GM23338 (cell line): Measurements from ENCODE around the gene ADSS1. TPM values are rescaled to one million over a fixed set of nuclear protein-coding genes. Genes with fewer than 3 reads are reported as not detected.

Experiments used
- ATAC-seq: fragments of 200-7000 bp; cut with Tn5 transposase; 3 replicates; pipeline ENCODE4 v1.9.1; 2020
- DNase-seq: peaks from one replicate; pipeline ENCODE4 v3.0.0-alpha.2; 2015; ENCODE audit warnings: low spot score
- H2AFZ ChIP-seq: fragments of 200-600 bp; sonication (generic); 2 replicates; pipeline ENCODE4 v1.8.0; 2016; ENCODE audit warnings: antibody characterized with exemption, mild to moderate bottlenecking, moderate library complexity
- H3F3A ChIP-seq: fragments of 200-600 bp; sonication (generic); replicated peaks from 2 replicates; pipeline ENCODE4 v1.8.0; 2017; ENCODE audit warnings: antibody characterized with exemption, mixed run types, low read depth
- H3K27ac ChIP-seq: fragments of 200-600 bp; sonication (generic); 2 replicates; pipeline ENCODE4 v1.6.1; 2016; ENCODE audit warnings: low read depth
- H3K27me3 ChIP-seq: fragments of 200-600 bp; sonication (generic); 2 replicates; pipeline ENCODE4 v1.8.0; 2016; ENCODE audit warnings: mild to moderate bottlenecking, mixed run types, moderate library complexity; ENCODE audit not compliant: insufficient read depth
- H3K36me3 ChIP-seq: fragments of 200-600 bp; sonication (generic); 2 replicates; pipeline ENCODE4 v1.8.0; 2016; ENCODE audit warnings: mild to moderate bottlenecking; ENCODE audit not compliant: insufficient read depth
- H3K4me1 ChIP-seq: fragments of 200-600 bp; sonication (generic); 2 replicates; pipeline ENCODE4 v1.8.0; 2016; ENCODE audit warnings: mild to moderate bottlenecking, moderate library complexity; ENCODE audit not compliant: insufficient read depth
- H3K4me2 ChIP-seq: fragments of 200-600 bp; sonication (generic); 2 replicates; pipeline ENCODE4 v1.7.1; 2017; ENCODE audit warnings: mixed run types
- H3K4me3 ChIP-seq: fragments of 200-600 bp; sonication (generic); 2 replicates; pipeline ENCODE4 v1.6.1; 2016; ENCODE audit warnings: mixed run types
- H3K79me2 ChIP-seq: fragments of 200-600 bp; sonication (generic); replicated peaks from 2 replicates; pipeline ENCODE4 v1.8.0; 2017; ENCODE audit warnings: mild to moderate bottlenecking; ENCODE audit not compliant: insufficient read depth
- H3K9me2 ChIP-seq: fragments of 200-600 bp; sonication (generic); 2 replicates; pipeline ENCODE4 v1.8.0; 2017; ENCODE audit not compliant: insufficient read depth
- H4K20me1 ChIP-seq: fragments of 200-600 bp; sonication (generic); replicated peaks from 2 replicates; pipeline ENCODE4 v1.8.0; 2017; ENCODE audit warnings: mild to moderate bottlenecking; ENCODE audit not compliant: insufficient read depth
- H3K27ac Mint-ChIP-seq: 2 replicates; pipeline ENCODE4 v1.8.0; 2020; ENCODE audit warnings: inconsistent platforms, mild to moderate bottlenecking, moderate library complexity, mixed read lengths
- H3K27me3 Mint-ChIP-seq: 3 replicates; pipeline ENCODE4 v1.8.0; 2022; ENCODE audit warnings: low read depth, mild to moderate bottlenecking, moderate library complexity, mixed read lengths, inconsistent platforms; ENCODE audit not compliant: insufficient read depth, poor library complexity
- H3K36me3 Mint-ChIP-seq: 3 replicates; pipeline ENCODE4 v1.8.0; 2021; ENCODE audit warnings: low read depth, mild to moderate bottlenecking, inconsistent platforms, moderate library complexity, mixed read lengths
- H3K4me1 Mint-ChIP-seq: 3 replicates; pipeline ENCODE4 v1.8.0; 2020; ENCODE audit warnings: mild to moderate bottlenecking, inconsistent platforms, mixed read lengths
- H3K4me3 Mint-ChIP-seq: 3 replicates; pipeline ENCODE4 v1.8.0; 2021; ENCODE audit warnings: moderate library complexity, mild to moderate bottlenecking, inconsistent platforms, mixed read lengths
- H3K9me3 Mint-ChIP-seq: 3 replicates; pipeline ENCODE4 v1.8.0; 2020; ENCODE audit warnings: moderate library complexity, mild to moderate bottlenecking, inconsistent platforms, mixed read lengths
- CREB1 ChIP-seq: fragments of 250-450 bp; sonication (Bioruptor Pico); IDR thresholded peaks from 2 replicates; pipeline ENCODE4 v1.5.0; 2020; ENCODE audit warnings: low read depth, mild to moderate bottlenecking, moderate library complexity
- CTCF ChIP-seq, 2 experiments: fragments of 200-600 bp in 1 of 2; sonication (generic) in 1 of 2; conservative IDR thresholded peaks; 2 replicates each; pipeline versions ENCODE4 v1.5.1 to v1.6.1; 2016 to 2017; ENCODE audit warnings: antibody characterized with exemption in 2 of 2, low read depth in 2 of 2, mild to moderate bottlenecking in 2 of 2, moderate library complexity in 1 of 2
- ETS1 ChIP-seq: IDR thresholded peaks from 2 replicates; pipeline ENCODE4 v1.6.1; 2016; ENCODE audit warnings: antibody characterized with exemption
- EZH2 ChIP-seq: fragments of 200-600 bp; sonication (generic); IDR thresholded peaks from one replicate; pipeline ENCODE4 v1.8.0; 2017; ENCODE audit warnings: antibody characterized with exemption, mild to moderate bottlenecking, low read depth; ENCODE audit not compliant: unreplicated experiment
- EZH2phosphoT487 ChIP-seq: fragments of 200-600 bp; sonication (generic); IDR thresholded peaks from one replicate; pipeline ENCODE4 v1.8.1; 2018; ENCODE audit warnings: antibody characterized with exemption; ENCODE audit not compliant: unreplicated experiment
- JUNB ChIP-seq: IDR thresholded peaks from one replicate; pipeline ENCODE4 v1.6.1; 2016; ENCODE audit warnings: antibody characterized with exemption; ENCODE audit not compliant: unreplicated experiment
- NANOG ChIP-seq: IDR thresholded peaks from 2 replicates; pipeline ENCODE4 v1.6.1; 2016; ENCODE audit warnings: antibody characterized with exemption, borderline replicate concordance
- POLR2AphosphoS5 ChIP-seq: IDR thresholded peaks from 2 replicates; pipeline ENCODE4 v1.6.1; 2016; ENCODE audit warnings: antibody characterized with exemption, low read depth
- REST ChIP-seq: IDR thresholded peaks from one replicate; pipeline ENCODE4 v1.6.1; 2018; ENCODE audit warnings: antibody characterized with exemption; ENCODE audit not compliant: unreplicated experiment
- STAT1 ChIP-seq: IDR thresholded peaks from one replicate; pipeline ENCODE4 v1.6.1; 2016; ENCODE audit warnings: antibody characterized with exemption; ENCODE audit not compliant: unreplicated experiment
- ZNF114 ChIP-seq: fragments of 250-450 bp; sonication (Bioruptor Pico); IDR thresholded peaks from 2 replicates; pipeline ENCODE4 v1.5.0; 2020; ENCODE audit warnings: mild to moderate bottlenecking, moderate library complexity
- ZNF331 ChIP-seq: fragments of 250-450 bp; sonication (Bioruptor Pico); IDR thresholded peaks from 2 replicates; pipeline ENCODE4 v1.5.0; 2020; ENCODE audit warnings: low read depth, mild to moderate bottlenecking, moderate library complexity
- polyA plus RNA-seq: library from polyadenylated mRNA; unstranded; fragments of >200 nt; fragmentation: Nextera tagmentation; extraction: Ambion mirVana; gene quantifications from 2 replicates; pipeline ENCODE4 v1.2.1, GENCODE V29; 2016
- total RNA-seq: library from RNA; depleted of rRNA; stranded (reverse); fragments of >200 nt; shearing (Covaris generic); gene quantifications from 2 replicates; pipeline ENCODE4 v1.2.3, GENCODE V29; 2014
- TF ChIP-seq, protein P1 (sequence below): fragments of 250-450 bp; sonication (Bioruptor Pico); IDR thresholded peaks from 2 replicates; pipeline ENCODE4 v1.5.0; 2020; ENCODE audit warnings: mild to moderate bottlenecking, moderate library complexity

Gene ADSS1
- total and polyA plus RNA-seq, 2 experiments from 2014 or later, result 9.5 to 11.6 TPM

DNA sequence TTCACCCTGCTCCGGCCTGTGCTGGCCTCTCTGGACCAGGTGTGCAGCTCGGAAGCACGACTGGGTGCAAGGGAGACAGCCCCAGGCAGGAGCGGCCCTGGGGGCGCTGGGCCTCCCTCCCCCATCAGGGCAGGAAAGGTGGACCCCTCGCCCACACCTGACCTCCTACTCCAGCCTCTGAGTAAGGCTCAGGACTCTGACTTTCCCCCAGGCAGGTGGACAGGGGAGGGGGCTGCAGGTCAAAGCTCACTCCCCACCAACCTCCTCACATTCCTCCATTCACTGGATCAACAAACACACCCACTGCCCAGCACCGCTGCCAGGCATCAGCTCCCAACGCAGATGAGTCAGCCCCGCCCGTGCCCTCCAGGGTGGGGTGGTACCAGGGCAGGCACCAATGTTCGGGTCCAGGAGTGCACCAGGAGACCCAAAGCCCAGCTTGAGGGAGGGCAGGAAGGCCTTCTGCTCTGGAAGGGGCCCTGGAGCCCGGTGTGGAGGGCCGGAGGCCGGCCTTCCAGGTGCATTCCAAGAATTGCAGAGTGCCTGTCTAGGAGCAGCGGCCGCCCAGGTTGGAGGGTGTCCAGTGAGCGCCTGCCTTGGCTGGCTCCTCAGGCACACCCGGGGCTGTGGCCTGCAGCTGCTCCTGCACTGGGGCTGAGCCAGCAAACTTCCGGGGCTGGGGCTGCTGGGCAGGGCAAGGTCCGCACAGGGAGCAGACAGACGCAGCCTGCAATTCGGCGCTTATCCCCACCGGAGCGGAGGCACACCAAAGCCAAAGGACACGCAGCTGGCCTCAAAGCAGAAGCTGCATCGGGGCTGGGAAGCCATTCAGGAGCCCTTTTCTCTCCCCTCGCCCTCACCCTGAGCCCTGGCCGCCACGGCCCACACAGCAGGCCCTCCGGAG, 36.2 kb upstream of the ADSS1 start:
- Mint-ChIP-seq H3K4me1 (peaks cover 31% of the 10 kb centered on the region), H3K36me3 (no peaks in the 10 kb centered on the region; the same call in 2 of the 3 replicates), H3K27me3 (peaks cover 32% of the 10 kb centered on the region), H3K4me3 (no peak overlapping the region), H3K27ac (no peak overlapping the region), H3K9me3 (no peaks in the 10 kb centered on the region; the same call in 2 of the 3 replicates)
- H3K36me3 ChIP-seq, result no peaks in the 10 kb centered on the region
- 0 out of 2 replicates have a peak overlapping the region, but pooled peaks have one; percentile 81 for H3K4me2 ChIP-seq
- H3K4me1 ChIP-seq, result peaks cover 33% of the 10 kb centered on the region
- H3F3A ChIP-seq, result peaks cover 9% of the 10 kb centered on the region; the same call in 1 of the 2 replicates
- peaks cover 31% of the 10 kb centered on the region for H3K79me2 ChIP-seq
- TF ChIP-seq ETS1 (no peak), ZNF331 (CRISPR knock-in tag) (no peak), EZH2phosphoT487 (no peak), REST (no peak), CREB1 (CRISPR knock-in tag) (no peak), NANOG (no peak), CTCF (conservative IDR thresholded peaks at IDR 0.05; ENCODE audit: low read depth in 2 of 2) (no peak), EZH2 (no peak), ZNF114 (CRISPR knock-in tag) (no peak), JUNB (no peak), STAT1 (no peak), POLR2AphosphoS5 (no peak)
- TF ChIP-seq, protein P1, sequence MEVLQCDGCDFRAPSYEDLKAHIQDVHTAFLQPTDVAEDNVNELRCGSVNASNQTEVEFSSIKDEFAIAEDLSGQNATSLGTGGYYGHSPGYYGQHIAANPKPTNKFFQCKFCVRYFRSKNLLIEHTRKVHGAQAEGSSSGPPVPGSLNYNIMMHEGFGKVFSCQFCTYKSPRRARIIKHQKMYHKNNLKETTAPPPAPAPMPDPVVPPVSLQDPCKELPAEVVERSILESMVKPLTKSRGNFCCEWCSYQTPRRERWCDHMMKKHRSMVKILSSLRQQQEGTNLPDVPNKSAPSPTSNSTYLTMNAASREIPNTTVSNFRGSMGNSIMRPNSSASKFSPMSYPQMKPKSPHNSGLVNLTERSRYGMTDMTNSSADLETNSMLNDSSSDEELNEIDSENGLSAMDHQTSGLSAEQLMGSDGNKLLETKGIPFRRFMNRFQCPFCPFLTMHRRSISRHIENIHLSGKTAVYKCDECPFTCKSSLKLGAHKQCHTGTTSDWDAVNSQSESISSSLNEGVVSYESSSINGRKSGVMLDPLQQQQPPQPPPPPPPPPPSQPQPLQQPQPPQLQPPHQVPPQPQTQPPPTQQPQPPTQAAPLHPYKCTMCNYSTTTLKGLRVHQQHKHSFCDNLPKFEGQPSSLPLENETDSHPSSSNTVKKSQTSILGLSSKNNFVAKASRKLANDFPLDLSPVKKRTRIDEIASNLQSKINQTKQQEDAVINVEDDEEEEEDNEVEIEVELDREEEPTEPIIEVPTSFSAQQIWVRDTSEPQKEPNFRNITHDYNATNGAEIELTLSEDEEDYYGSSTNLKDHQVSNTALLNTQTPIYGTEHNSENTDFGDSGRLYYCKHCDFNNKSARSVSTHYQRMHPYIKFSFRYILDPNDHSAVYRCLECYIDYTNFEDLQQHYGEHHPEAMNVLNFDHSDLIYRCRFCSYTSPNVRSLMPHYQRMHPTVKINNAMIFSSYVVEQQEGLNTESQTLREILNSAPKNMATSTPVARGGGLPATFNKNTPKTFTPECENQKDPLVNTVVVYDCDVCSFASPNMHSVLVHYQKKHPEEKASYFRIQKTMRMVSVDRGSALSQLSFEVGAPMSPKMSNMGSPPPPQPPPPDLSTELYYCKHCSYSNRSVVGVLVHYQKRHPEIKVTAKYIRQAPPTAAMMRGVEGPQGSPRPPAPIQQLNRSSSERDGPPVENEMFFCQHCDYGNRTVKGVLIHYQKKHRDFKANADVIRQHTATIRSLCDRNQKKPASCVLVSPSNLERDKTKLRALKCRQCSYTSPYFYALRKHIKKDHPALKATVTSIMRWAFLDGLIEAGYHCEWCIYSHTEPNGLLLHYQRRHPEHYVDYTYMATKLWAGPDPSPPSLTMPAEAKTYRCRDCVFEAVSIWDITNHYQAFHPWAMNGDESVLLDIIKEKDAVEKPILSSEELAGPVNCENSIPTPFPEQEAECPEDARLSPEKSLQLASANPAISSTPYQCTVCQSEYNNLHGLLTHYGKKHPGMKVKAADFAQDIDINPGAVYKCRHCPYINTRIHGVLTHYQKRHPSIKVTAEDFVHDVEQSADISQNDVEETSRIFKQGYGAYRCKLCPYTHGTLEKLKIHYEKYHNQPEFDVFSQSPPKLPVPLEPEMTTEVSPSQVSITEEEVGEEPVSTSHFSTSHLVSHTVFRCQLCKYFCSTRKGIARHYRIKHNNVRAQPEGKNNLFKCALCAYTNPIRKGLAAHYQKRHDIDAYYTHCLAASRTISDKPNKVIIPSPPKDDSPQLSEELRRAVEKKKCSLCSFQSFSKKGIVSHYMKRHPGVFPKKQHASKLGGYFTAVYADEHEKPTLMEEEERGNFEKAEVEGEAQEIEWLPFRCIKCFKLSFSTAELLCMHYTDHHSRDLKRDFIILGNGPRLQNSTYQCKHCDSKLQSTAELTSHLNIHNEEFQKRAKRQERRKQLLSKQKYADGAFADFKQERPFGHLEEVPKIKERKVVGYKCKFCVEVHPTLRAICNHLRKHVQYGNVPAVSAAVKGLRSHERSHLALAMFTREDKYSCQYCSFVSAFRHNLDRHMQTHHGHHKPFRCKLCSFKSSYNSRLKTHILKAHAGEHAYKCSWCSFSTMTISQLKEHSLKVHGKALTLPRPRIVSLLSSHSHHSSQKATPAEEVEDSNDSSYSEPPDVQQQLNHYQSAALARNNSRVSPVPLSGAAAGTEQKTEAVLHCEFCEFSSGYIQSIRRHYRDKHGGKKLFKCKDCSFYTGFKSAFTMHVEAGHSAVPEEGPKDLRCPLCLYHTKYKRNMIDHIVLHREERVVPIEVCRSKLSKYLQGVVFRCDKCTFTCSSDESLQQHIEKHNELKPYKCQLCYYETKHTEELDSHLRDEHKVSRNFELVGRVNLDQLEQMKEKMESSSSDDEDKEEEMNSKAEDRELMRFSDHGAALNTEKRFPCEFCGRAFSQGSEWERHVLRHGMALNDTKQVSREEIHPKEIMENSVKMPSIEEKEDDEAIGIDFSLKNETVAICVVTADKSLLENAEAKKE (CRISPR knock-in tag), result no peak
- H2AFZ ChIP-seq, result peak overlapping the region; percentile 32; the same call in 1 of the 2 replicates
- ATAC-seq (peak; percentile 38), DNase-seq (peak; percentile 68)
- 0 out of 2 replicates have a peak, but pooled peaks cover 2% of the 10 kb centered on the region for H4K20me1 ChIP-seq
- H3K4me3 ChIP-seq, result no peak overlapping the region
- H3K27me3 ChIP-seq, result no peaks in the 10 kb centered on the region
- H3K9me2 ChIP-seq, result no peaks in the 10 kb centered on the region
- H3K27ac ChIP-seq, result no peak overlapping the region
